ENCODE data around the gene PSEN1.

GRCh38 chr14:73091044-73091443 is 45.3 kb upstream of the PSEN1 start:
- TF ChIP-seq CTCF (IDR thresholded peaks at IDR 0.05) (no peak), POLR2A (IDR thresholded peaks at IDR 0.05) (no peak), EP300 (IDR thresholded peaks at IDR 0.05) (no peak)

Data from ovary (tissue), 3 donors.